AG08396 (cell line): ENCODE data around the gene CENPB.

Experiments used
- DNase-seq: peaks from one replicate; pipeline ENCODE4 v3.0.0; 2012; ENCODE audit warnings: low spot score, mixed read lengths

Gene CENPB

DNA sequence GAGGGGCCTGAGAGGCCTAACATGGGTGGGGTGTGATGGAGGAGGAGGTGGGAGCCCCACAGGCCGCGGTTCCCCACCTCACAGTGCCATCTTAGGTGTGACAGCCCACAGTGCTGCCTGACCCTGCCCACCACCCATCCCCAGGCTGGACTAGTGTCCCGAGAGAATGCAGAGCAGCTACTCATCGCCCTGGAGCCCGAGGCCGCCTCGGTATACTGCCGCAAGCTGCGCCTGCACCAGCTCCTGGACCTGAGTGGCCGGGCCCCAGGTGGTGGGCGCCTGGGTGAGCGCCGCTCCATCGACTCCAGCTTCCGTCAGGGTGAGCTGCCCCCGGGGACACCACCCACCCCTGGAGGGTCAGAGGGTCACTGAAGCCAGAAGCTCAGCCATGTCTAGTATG is 38.5 kb downstream of the CENPB start:
- DNase-seq: no peak

DNA sequence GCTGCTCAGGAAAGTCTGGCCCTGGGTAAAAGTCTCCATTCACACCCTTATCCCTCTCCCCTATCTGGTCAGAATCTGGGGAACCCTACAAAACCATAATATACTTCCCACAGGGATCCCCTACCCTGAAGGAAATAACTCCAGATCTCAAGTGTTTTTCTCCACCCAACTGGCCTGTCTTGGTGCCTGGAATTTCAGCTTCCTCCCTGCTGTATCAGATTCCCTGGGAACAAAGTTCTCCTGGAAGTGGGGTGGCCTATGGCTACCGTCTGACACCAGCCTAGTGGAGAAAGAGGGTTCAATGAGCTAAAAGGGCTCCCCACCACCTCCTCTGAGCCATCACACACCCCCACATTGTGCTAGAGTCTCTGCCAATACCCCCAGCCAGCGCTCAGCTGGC is 39.1 kb downstream of the CENPB start:
- no peak for DNase-seq

DNA sequence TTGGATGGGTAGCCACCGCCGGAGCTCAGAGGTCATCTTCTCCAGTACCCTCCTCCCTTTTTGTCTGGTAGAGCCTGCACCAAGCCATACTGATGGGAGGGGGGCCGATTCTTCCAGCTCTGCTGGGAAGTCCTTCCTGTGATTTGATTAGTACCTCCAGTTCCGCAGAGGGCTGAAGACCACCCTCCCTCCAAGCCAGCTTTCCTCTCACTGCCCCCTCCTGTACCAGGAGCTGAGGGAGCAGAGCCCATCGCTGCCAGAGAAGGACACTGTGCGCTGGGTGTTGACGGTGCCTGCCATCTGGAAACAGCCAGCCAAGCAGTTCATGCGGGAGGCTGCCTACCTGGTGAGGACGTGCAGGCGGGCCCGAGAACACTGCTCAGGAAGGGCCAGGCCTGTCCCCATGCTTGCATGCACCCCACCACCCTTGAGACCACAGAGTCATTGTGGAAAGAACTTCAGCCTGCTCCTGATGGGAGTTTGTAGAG is 40.8 kb downstream of the CENPB start:
- DNase-seq: no peak

DNA sequence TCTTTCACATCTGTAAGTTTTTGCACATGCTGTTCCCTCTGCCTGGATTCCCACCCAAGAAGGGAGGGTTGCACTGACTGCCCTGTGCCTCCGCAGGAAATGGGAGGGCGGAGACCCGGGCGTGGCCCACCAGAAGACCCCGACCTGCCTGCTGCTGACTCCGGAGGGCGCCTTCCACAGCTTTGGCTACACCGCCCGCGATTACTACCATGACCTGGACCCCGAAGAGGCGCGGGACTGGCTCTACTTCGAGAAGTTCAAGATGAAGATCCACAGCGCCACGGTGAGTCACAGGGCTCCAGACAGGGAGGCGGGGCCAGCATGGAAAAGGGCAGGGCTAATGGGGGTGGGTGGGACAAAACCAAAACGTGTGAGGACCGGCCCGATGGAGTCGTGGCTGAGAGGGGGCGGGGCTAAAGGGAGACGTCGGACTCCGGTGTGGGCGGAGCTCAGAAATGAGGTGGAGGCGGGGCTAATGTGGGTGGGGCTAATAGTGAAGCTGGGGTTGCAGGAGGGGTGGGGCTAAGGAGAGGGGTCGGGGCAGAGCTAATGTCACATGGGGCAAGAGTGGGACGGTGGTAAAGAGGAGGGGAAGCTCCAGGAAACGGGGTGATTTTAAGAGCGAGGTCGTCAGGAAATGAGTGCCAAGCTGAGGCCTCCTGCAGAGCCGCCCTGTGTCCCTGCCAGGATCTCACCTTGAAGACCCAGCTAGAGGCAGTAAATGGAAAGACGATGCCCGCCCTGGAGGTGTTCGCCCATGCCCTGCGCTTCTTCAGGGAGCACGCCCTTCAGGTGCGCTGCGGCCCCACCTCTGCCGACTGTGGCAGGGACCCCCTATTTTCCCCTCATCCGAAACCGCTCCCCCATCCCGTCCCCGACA is 41.5 kb downstream of the CENPB start:
- no peak for DNase-seq

DNA sequence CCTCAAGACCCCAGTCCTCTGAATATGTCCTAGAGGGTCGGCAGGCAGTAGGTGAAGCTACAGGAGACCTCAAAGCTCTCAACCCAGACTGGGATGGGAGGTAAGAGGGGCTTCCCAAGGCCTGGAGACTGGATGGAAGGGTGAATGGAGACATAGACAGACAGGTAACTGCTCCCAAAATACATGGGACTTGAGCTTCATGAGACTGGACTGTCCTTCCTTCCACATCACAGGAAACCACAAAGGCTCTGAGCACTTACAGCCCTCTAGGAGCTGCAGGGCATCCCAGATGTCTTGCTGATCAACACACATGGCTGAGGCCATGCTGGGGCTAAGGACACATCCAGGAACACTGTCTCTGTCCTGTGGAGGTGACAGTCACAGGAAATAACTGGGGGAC is 42.5 kb downstream of the CENPB start:
- no peak for DNase-seq

DNA sequence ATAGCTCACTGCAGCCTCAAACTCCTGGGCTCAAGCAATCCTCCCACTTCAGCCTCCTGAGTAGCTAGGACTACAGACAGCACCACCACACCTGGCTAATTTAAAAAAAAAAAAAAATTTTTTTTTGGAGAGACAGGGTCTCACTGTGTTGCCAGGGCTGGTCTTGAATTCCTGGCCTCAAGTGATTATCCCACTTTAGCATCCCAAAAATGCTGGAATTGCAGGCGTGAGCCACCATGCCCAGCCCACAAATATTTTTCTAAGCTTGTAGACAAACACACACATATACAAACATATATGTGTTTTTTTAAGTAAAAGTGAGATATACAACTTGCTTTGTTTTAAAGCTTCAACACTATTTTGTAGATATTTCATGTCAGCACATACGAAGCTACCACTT is 43.3 kb downstream of the CENPB start:
- DNase-seq: no peak

DNA sequence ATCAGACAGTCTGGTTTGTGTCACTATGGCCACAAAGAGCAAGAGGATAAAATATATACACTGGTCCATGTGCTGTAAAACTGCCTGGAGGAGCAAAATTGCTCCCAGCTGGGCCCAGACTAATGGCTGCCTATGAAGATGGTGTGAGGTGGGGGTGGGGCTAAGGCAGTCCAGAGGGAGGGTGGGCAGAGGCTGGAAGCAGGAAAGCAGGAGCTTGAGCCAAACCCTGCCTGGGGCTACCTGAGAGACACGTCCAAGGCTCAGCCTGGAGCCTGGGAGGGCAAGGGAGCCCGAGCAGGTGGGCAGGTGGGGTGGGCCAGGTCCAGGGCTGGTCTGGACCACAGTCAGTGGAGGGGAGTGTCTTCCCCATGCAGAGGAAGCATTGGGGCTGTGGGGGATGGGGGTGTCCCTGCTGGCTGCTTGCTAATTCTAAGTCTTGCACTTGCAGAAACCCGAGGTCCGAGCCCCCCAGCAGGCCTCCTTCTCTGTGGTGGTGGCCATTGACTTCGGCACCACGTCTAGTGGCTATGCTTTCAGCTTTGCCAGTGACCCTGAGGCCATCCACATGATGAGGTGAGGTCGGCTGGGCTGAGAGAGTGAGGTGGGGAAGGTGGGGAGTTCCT is 44.6 kb downstream of the CENPB start:
- DNase-seq: no peak

DNA sequence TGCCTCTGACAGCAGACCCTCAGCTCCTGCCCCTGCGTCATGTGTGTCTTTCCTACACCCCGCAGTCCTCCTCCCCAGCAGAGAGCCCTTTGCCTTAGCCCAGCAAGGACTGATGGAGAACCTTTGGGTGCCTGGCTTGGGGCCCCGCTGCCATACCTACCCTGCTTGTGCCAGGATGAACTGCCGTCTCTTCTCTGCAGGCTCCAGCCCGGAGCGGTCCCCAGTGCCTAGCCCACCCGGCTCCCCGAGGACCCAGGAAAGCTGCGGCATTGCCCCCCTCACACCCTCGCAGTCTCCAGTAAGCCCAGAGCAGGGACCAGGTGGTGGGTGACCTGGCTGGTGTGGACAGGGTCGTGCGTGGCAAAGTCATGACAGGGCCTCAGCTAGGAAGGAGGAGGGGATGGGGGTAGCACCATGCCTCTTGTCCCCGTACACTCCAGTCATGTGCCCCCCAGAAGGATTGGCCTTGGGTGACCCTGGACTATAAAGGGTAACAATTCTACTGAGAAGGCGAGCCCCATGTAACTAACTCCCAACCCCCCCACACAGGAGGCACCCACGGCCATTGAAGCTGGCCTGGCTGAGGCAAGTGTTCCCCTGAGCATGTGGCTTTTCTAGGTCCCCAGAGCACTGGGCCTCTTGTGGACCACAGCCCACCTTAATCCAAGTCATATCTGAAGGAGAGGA is 45.8 kb downstream of the CENPB start:
- no peak for DNase-seq

DNA sequence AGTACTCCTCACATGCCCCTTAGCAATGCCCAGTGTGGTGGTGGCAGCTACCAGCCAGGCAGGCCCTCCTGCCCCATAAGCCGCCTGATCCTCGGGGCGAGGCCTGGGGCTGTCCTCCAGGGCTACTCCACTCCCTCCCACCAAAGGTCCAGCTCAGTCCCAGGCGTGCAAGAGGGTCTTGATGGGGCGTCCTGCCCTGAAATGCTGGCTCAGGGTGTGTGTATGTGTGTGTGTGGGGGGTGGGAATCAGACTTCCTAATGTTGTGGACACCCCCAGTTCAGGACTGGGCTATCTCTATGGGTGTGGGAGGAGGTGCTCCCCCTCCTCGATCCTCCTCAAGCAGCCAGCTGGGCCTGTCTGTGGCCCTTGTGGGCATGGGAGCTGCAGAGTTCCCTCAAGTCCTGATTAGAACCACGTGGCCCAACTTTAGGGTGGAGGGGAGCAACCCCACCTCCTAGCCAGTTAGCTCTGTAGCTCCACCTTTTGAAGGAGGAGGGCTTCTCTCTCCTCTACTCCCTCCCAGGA is 46.6 kb downstream of the CENPB start:
- no peak for DNase-seq

DNA sequence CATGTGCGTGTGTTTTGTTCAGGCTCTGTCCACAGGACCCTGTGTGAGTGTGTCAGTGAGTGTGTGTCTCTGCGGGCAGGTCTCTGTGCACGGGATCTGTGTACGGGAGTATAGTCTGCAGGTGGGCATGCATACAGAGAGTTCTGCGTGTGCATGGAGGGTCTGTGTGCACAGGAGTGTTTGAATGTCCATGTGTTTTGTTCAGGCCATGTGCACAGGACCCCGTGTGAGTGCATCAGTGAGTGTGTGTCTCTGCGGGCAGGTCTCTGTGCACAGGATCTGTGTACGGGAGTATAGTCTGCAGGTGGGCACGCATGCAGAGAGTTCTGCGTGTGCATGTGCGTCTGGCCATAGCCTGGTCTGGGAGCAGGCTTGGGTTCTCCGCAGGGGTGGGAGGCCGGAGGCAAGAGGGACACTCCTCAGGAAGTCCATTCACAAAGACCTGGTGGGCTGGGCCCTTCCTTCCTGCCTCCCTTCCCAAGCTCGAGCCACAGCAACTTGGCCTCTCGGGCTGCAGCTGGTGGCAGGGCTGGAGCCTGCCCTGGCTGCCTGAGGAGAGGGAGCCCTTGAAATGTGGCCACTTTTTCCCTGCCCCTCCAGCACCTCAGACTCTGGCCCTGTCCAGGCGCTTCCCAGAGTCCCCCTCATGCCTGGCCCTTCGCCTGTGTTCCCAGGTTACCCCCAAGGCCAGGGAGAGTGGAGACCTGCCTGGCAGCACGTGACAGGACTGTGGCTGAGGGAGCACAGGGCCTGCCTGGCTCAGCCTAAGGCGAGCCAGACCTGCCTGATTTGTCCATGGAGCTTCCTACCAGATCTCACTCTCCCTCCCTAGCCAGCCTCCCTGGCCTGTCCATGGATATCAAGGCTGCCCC is 47.2 kb downstream of the CENPB start:
- DNase-seq: no peak

DNA sequence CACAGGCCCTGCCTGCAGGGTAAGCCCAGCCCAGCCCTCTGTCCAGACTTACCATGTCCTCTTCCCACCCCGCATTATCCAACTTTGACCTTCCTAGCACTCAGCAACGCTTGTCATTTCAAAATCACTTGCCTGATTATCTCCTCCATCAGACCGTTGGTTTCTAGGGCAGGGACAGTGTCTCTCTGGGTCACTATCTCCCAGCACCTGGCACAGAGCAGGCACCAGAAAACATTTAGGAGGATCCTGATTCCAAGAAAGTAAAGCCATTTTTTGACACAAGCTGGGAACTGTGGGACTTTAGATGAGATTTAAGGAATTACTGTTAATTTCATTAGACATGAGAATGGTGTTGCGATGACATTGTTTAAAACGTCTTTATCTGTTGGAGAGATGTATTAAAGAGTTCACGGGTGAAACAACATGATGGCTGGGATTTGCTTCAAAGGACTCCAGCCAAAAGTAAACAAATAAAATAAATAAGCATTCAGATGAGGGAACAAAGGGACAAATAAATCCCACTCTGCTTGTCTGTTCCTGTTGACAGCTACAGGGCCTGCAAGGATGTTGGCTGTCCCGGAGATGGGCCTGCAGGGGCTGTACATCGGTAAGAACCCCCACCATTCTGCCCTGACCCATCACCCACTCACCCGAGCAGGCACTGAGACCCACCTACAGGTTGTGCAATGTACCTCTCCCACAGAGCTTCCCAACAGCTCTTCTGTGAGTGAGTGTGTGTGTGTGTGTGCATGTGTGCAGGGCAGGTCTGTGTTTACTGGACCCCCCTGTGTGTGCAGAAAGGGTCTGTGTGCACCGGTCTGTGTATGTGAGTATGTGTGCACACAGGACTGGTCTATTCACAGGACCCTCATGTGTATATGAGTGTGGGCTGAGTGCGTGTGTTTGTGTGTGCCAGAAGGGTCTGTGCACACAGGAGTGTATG is 48.2 kb downstream of the CENPB start:
- DNase-seq: no peak

DNA sequence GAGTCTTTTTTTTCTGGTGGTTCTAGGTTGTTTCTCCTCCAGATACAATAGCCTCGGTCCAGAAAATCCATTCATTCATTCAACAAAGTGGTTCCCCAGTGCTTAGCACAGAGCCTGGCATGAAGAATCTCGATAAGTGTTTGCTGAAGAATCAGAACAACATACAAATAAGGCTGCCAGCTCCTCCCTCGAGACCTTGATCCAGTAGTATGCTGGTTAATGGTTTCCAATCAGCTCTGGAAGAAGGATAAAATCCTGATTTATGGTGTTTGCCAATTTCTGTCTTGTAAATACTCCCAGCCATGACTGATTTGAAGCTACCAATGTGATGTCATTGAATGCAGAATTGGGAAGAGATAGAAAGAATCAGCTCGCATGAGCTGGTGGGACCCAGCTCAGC is 50.8 kb downstream of the CENPB start:
- no peak for DNase-seq

DNA sequence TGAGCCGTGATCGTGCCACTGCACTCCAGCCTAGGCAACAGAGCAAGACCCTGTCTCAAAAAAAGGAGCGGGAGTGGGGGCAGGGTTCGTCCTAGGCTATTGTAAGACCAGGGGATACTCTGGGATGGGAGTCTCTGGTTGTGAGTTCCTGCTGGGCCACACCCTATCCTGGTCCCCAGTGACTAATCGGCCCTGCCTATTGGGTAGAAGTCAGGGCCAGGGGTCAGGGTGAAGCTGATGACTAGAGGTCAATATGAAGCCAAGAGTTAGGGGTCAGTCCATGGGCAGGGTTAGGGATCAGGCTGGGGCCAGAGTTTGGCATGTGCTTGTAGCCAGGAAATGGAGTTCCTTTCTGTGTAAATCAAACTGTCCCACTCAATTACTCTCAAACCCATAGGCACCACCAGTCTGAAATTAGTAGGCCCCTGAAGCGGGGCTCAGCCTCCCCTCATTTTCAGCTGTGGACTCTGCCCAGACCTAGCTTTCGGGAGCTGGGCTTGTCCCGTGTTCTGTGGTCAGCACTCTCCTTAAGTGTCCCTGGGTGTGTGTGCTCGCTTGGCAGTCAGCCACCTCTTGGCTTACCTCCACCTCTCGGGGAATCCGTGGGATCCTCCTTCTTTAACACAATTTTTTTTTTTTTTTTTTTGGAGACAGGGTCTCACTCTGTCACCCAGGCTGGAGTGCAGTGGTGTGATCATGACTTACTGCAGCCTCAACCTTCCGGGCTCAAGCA is 52.3 kb downstream of the CENPB start:
- no peak for DNase-seq
